ENCODE data around the gene SUSD3. TPM values are rescaled to one million over a fixed set of nuclear protein-coding genes. Genes with fewer than 3 reads are reported as not detected.

SUSD3 gene
- total RNA-seq, 1 donor from 2014 or later = 9.1 TPM

- H3K27ac Mint-ChIP-seq = no peak overlapping the region
- no peak for TF ChIP-seq CTCF (IDR thresholded peaks at IDR 0.05)
- ATAC-seq (ENCODE audit: low read depth) (no peak), DNase-seq (no peak)
- no peaks in the 10 kb centered on the region for H3K27me3 Mint-ChIP-seq
- no peaks in the 10 kb centered on the region for H3K9me3 Mint-ChIP-seq
- H3K4me3 Mint-ChIP-seq = no peak overlapping the region
- peaks cover 24% of the 10 kb centered on the region for H3K36me3 Mint-ChIP-seq (ENCODE audit: low read depth)
- ChIA-PET POLR2A (interaction anchor here (0.7 to 2.8 kb wide), 3 partner anchors 11 to 459 kb away, joined by 4 to 11 read pairs (median 4); partner anchors contain the start of gene CARD19), CTCF (interaction anchor here (3.2 to 4.2 kb wide), 2 partner anchors 12 to 459 kb away, joined by 12 to 27 read pairs; no protein-coding TSS in a partner anchor)
- peaks cover 28% of the 10 kb centered on the region for H3K4me1 Mint-ChIP-seq
- intact Hi-C loops (cut with micrococcal nuclease) = no loop called here
Observed at GRCh38 chr9:93107151-93107824, 48.8 kb downstream of the SUSD3 start.

- intact Hi-C loops (cut with micrococcal nuclease) = loop anchor here (2.0 kb wide), 1 partner anchor 857 kb away; no protein-coding TSS in a partner anchor
- H3K4me1 Mint-ChIP-seq = peaks cover 28% of the 10 kb centered on the region
Observed at GRCh38 chr9:93107825-93108161, 49.3 kb downstream of the SUSD3 start.

GRCh38 chr9:93108291-93109041, 50.0 kb downstream of the SUSD3 start:
- H3K4me3 Mint-ChIP-seq = no peak overlapping the region
- H3K36me3 Mint-ChIP-seq (ENCODE audit: low read depth) = peaks cover 27% of the 10 kb centered on the region
- H3K4me1 Mint-ChIP-seq = peaks cover 28% of the 10 kb centered on the region
- no peaks in the 10 kb centered on the region for H3K27me3 Mint-ChIP-seq
- ChIA-PET CTCF (interaction anchor here (0.5 to 4.2 kb wide), 23 partner anchors 10 to 458 kb away, joined by 3 to 27 read pairs (median 4); partner anchors contain the start of genes CARD19 and FAM120AOS), POLR2A (interaction anchor here (0.6 to 2.8 kb wide), 5 partner anchors 9 to 458 kb away, joined by 3 to 11 read pairs (median 4); partner anchors contain the start of gene FAM120A)
- intact Hi-C loops (cut with micrococcal nuclease) = loop anchor here (1.0 to 2.0 kb wide), 3 partner anchors 105 to 856 kb away; no protein-coding TSS in a partner anchor
- no peak overlapping the region for H3K27ac Mint-ChIP-seq
- H3K9me3 Mint-ChIP-seq = no peaks in the 10 kb centered on the region
- no peak for DNase-seq
- no peak for TF ChIP-seq CTCF (IDR thresholded peaks at IDR 0.05)
- ATAC-seq (ENCODE audit: low read depth) = peak; percentile 56

More at GRCh38 chr9:93107825-93108161, 49.3 kb downstream of the SUSD3 start:
- H3K27ac Mint-ChIP-seq = no peak overlapping the region
- peaks cover 24% of the 10 kb centered on the region for H3K36me3 Mint-ChIP-seq (ENCODE audit: low read depth)
- DNase-seq (no peak), ATAC-seq (ENCODE audit: low read depth) (no peak)
- POLR2A ChIA-PET = interaction anchor here (0.6 to 2.8 kb wide), 5 partner anchors 9 to 459 kb away, joined by 3 to 11 read pairs (median 4); partner anchors contain the start of gene CARD19
- CTCF ChIA-PET = interaction anchor here (1.3 to 4.2 kb wide), 5 partner anchors 11 to 459 kb away, joined by 4 to 27 read pairs (median 12); no protein-coding TSS in a partner anchor
- H3K9me3 Mint-ChIP-seq = no peaks in the 10 kb centered on the region
- H3K27me3 Mint-ChIP-seq = no peaks in the 10 kb centered on the region
- no peak for TF ChIP-seq CTCF (IDR thresholded peaks at IDR 0.05)
- no peak overlapping the region for H3K4me3 Mint-ChIP-seq

- H3K27me3 Mint-ChIP-seq = no peaks in the 10 kb centered on the region
- no peak for TF ChIP-seq CTCF (IDR thresholded peaks at IDR 0.05)
- intact Hi-C loops (cut with micrococcal nuclease) = no loop called here
- H3K4me3 Mint-ChIP-seq = no peak overlapping the region
- ATAC-seq (ENCODE audit: low read depth) (peak; percentile 12), DNase-seq (no peak)
- H3K9me3 Mint-ChIP-seq = no peaks in the 10 kb centered on the region
- no peak overlapping the region for H3K27ac Mint-ChIP-seq
- POLR2A ChIA-PET = no interaction called here
- H3K4me1 Mint-ChIP-seq = peaks cover 33% of the 10 kb centered on the region
- CTCF ChIA-PET = interaction anchor here (2.3 to 3.2 kb wide), 2 partner anchors 106 to 456 kb away, joined by 12 to 19 read pairs; no protein-coding TSS in a partner anchor
- peaks cover 15% of the 10 kb centered on the region for H3K36me3 Mint-ChIP-seq (ENCODE audit: low read depth)
Observed at GRCh38 chr9:93110311-93110855, 51.9 kb downstream of the SUSD3 start.

Measured in activated B cell treated with CpG ODN at 0.5 μM for 24 hours (primary cell).